Glomerular visceral epithelial cell (primary cell): Measurements from ENCODE around the gene NEK8.

Experiments used
- DNase-seq: peaks from one replicate; pipeline ENCODE4 v3.0.0-alpha.2; 2016; ENCODE audit errors: extremely low spot score

The NEK8 gene

GRCh38 chr17:28728364-28729200 lies at the start of gene NEK8:
Gene NEK8 (plus strand): TSS chr17:28728788. CDS start chr17:28728814, 26 bp downstream.
- peak; percentile 96 for DNase-seq

DNA sequence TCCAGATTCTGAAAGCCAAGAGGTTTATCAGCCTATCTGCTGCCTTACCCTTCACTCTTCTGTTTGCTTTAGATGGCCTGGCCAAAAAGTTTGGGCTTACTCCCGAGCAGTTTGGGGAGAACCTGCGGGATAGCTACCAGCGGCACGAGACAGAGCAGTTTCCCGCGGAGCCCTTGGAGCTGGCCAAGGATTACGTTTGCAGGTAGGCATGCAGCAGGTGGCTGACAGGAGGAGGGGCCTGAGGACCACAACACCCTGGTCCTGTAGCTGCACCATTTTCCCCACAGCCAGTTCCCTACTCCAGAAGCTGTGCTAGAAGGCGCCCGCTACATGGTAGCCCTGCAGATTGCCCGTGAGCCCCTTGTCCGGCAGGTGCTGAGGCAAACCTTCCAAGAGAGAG lies 45.9 kb upstream of the NEK8 start:
- DNase-seq: no peak

DNA sequence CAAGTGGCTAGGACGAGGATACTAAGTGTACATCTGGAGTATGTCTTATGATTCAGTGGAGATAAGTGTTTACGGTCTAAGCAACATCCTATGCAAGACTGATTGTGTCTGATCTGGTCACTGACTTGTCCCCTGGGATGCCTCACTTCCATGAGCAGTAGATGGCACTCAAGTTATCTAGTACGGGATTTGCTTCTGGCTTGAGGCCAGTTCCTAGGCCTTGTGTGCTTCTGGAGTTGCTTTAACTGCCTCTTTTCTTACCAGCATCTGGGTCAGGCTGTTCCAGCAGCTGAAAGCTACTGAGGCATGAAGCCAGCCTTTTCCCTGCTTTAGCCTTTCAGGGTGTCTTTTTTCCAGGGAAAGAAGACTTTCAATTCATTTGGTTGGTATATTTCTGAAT lies 43.6 kb upstream of the NEK8 start:
- DNase-seq: peak; percentile 55

GRCh38 chr17:28685366-28685765 lies 43.2 kb upstream of the NEK8 start:
- no peak for DNase-seq

DNA sequence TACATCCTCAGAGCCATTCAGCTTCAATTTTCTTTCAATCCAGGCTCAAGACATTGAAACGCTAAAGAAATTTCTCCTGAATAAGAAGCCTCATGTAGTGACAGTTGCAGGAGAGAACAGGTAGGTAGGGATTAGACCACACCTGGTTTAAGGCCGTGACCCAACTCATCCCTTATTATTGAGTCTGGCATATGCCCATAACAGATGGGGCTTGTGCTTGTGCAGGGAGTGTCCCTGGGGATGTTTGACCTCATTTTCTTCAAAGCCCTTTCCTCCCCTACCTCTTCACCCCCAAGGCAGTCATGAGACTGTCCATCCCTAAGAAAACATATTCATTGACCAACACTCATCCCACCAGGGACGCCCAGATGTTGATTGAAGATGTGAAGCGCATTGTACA lies 42.3 kb upstream of the NEK8 start:
- no peak for DNase-seq

DNA sequence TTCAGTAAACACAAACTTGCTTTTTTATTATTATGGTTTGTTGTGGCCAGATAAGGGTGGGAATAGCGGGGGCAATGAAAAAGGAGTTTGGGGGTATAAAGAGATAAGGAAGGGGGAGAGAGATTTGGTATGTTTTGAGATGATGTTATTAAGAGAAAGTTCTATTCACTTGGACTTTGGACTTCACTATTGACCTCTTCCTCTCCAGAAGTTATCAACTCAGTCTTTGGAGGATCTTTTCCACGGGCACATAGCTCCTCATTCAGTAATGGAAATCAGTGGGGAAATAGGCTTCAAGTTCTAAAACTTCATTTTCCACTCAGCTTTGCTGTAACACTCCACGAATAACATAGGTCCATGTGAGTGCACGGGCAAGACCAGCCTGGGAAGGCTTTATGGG lies 40.1 kb upstream of the NEK8 start:
- no peak for DNase-seq

- no peak for DNase-seq
Measured at GRCh38 chr17:28689011-28689410, 39.6 kb upstream of the NEK8 start.

- no peak for DNase-seq
Measured at GRCh38 chr17:28693869-28694268, 34.7 kb upstream of the NEK8 start.

- no peak for DNase-seq
Measured at GRCh38 chr17:28698253-28698941, 30.2 kb upstream of the NEK8 start.

DNA sequence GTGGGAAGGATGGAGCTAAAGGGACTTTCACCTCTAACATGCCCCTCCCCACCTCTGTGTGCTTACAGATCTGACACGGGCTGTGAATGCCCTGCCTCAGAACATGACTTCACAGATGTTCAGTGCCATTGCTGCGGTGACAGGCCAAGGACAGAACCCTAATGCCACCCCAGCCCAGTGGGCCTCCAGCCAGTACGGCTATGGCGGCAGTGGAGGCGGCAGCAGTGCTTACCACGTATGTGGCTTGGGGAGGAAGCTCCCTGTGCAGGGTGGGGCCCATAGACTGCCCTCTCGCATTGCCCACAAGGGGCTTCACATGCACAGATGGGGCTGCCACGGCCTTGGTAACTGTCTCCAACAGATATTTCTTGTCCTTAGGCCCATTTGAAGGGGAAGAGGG lies 28.3 kb upstream of the NEK8 start:
- no peak for DNase-seq

DNA sequence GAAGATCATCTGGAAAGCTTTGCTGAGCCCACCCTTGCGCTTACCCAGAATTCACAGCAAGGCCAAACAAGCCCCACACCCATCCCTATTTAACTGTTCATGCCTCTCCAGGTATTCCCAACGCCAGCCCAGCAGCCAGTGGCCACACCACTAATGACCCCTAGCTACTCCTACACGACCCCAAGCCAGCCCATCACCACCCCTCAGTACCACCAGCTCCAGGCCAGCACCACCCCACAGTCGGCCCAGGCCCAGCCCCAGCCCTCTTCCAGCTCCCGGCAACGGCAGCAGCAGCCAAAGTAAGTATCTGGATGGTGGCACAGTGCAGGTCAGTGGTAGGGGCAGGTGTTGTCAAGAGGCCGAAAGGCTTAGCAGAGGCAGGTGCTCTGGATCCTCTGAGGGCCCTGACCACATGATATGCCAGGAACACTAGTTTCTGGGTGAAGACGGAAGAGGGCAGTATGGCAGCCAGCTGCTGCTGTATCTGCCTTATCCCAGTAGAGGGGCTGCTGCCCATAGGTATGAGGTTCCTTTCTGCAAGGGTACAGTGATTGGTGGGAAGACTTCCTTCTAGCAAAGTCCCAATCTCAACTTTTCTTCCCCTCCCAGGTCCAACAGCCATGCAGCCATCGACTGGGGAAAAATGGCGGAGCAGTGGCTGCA lies 27.6 kb upstream of the NEK8 start:
- no peak for DNase-seq

DNA sequence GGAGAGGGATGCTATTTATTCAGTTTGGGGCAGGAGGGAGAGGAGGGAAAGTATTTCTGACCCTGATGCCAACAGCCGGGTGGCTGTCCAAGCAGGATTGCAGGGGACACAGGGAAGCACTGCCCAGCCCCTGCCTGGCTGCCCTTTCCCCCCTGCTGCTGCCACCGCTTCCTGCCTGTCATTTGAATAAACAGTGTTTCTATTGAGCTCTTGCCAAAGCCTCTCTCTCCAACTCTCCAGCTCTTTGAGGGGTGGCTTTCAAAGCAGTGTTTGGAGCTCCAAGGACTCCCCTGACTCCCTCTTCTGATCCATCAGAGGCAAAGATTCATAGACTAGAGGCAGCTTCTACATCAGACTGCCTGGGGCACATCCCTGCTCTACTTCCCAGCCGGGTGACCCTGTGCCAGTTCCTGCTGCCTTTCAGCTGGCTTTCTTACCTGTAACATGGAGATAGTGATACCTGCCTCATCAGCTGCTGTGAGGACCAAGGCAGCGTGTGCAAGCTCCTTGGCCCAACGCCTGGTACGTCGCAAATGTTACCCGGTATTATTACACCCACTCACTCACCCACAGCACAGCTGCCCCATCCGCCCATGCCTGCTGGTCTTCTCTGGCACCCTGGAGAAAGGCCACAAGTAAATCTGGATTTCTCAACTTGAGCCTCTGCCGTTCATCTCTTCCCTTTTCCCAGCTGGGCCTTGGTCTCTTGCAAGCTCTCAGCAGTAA lies 26.4 kb upstream of the NEK8 start:
- DNase-seq: no peak

GRCh38 chr17:28702752-28703150 lies 25.8 kb upstream of the NEK8 start:
- no peak for DNase-seq

DNA sequence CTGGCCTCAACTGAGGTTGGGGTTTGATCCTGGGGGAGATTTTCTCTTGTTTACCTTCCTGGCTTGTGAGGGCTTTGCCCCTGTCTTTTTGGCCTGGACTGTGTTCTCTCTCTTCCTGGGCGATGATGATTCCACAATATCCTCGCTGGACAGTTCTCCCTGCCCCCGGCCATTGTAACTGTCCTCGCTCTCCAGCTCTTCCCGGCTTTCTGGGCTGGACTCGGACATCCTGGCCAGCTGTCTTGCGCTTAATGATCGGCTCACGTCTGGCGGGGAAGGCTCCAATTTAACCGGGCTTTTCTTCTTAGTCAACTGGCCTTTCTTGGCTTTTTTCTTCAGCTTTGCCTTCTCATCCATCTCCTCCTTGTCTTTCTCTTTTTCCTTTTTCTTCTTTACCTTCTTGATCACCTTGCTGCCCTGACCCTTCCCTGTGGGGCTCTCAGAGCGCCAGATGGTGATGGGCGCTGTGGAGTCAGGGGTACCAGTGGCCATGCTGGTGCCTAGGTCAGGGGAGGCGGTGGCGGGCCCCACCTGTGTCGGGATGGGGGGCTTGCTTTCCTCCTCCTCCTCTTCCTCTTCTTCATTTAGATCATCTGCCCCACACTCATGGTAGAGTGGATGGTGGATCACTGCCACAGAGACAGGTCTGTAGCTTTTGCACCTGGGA lies 24.9 kb upstream of the NEK8 start:
- DNase-seq: no peak

GRCh38 chr17:28704219-28704858 lies 24.2 kb upstream of the NEK8 start:
- no peak for DNase-seq

- DNase-seq: no peak
Measured at GRCh38 chr17:28705074-28705659, 23.4 kb upstream of the NEK8 start.

- DNase-seq: no peak
Measured at GRCh38 chr17:28705728-28706334, 22.8 kb upstream of the NEK8 start.

DNA sequence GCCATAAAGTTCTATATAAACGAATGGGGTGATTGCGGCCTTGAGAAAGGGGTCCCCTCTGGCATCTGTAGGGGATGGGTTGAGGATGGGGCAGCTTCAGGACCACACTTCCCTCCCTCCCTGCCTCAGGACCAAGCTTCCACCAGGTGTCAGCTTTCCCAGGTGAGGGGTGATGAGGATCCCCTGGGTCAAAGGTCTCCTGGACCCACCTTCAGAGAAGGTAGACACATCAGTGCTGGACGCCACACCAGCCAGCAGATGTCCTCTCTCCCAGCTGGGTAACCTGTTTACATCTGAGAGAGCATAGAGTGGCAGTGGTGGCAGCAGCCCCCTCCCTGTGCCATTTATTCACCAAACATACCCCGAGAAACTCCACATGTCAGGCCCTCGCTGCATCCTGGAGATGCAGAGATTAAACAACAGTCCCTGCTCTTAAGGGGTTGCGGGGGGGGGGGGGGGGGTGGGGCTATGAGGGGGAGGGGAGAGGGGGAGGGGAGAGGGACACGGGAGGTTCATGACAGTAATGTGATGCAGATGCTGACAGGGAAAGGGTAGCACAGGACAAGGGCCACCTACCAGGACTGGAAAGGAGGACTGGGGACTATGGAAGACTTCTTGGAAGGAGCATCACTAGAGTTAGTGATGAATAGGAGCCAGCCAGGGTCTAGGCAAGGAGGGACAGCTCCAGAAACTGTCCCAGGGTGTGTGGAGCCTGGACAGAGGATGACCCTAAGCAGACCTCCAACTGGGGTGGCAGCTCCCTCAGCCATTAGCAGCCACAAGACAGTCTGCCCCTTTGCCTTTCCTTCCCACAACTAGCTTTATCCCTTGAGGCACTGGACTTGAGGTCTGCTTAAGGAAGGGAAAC lies 21.9 kb upstream of the NEK8 start:
- no peak for DNase-seq

DNA sequence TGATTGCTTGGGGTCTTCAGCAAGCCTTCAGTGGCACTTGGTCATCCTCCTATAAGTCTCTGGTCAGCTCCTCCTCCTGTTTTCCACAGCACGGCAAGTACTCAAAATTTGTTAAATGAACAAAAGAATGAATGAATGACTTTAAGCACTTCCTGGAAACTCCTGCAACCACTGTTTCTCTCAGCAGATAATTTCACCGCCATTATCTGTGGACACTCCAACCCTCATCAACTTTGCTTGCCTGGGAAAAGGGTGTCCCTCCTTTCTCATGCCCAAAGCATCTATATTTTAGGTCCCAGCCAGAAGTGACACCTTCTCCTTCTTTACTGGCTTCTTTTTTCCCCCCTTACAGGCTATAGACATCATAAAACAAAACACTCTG lies 21.3 kb upstream of the NEK8 start:
- no peak for DNase-seq
